DOHH2 (cell line): ENCODE data around the gene ATP8A2.

Source experiments
- H3F3A ChIP-seq: fragments of 200-600 bp; sonication (generic), shearing (Covaris generic); 2 replicates; pipeline ENCODE4 v1.6.0; 2016; ENCODE audit warnings: antibody characterized with exemption, mild to moderate bottlenecking; ENCODE audit not compliant: control insufficient read depth, insufficient read depth
- H3K27ac ChIP-seq: fragments of 200-600 bp; sonication (generic); 2 replicates; pipeline ENCODE4 v1.5.1; 2014; ENCODE audit warnings: low read depth, mild to moderate bottlenecking, low read length, moderate library complexity
- H3K27me3 ChIP-seq: fragments of 200-600 bp; sonication (generic); 2 replicates; pipeline ENCODE4 v1.6.1; 2014; ENCODE audit warnings: mild to moderate bottlenecking, low read length, mixed read lengths; ENCODE audit not compliant: control insufficient read depth
- H3K36me3 ChIP-seq: fragments of 200-600 bp; sonication (generic); 2 replicates; pipeline ENCODE4 v1.6.1; 2014; ENCODE audit warnings: mild to moderate bottlenecking, low read length, moderate library complexity, mixed read lengths; ENCODE audit not compliant: control insufficient read depth
- H3K4me1 ChIP-seq: fragments of 200-600 bp; sonication (generic); 2 replicates; pipeline ENCODE4 v1.6.1; 2014; ENCODE audit warnings: mild to moderate bottlenecking, low read length, mixed read lengths; ENCODE audit not compliant: control insufficient read depth
- H3K4me2 ChIP-seq: fragments of 200-600 bp; sonication (generic); 2 replicates; pipeline ENCODE4 v1.6.0; 2014; ENCODE audit warnings: mild to moderate bottlenecking, low read length, moderate library complexity
- H3K4me3 ChIP-seq: fragments of 200-600 bp; sonication (generic); 2 replicates; pipeline ENCODE4 v1.5.1; 2014; ENCODE audit warnings: mild to moderate bottlenecking, low read length, mixed read lengths
- H3K79me2 ChIP-seq: fragments of 200-600 bp; sonication (generic); 2 replicates; pipeline ENCODE4 v1.6.1; 2014; ENCODE audit warnings: mild to moderate bottlenecking, low read length, mixed read lengths; ENCODE audit not compliant: control insufficient read depth
- H3K9me2 ChIP-seq: fragments of 200-600 bp; sonication (generic); replicated peaks from 2 replicates; pipeline ENCODE4 v1.6.1; 2014; ENCODE audit warnings: mild to moderate bottlenecking, low read length, mixed read lengths; ENCODE audit not compliant: control insufficient read depth
- H3K9me3 ChIP-seq: fragments of 200-600 bp; sonication (generic); 2 replicates; pipeline ENCODE4 v1.6.1; 2014; ENCODE audit warnings: antibody characterized with exemption, low read length, mixed read lengths; ENCODE audit not compliant: control insufficient read depth, insufficient read depth
- H4K20me1 ChIP-seq: fragments of 200-600 bp; sonication (generic); 2 replicates; pipeline ENCODE4 v1.6.0; 2014; ENCODE audit warnings: low read depth, mild to moderate bottlenecking, antibody characterized with exemption, low read length, moderate library complexity; ENCODE audit not compliant: control insufficient read depth, insufficient read depth
- CTCF ChIP-seq: fragments of 200-600 bp; sonication (generic); IDR thresholded peaks from one replicate; pipeline ENCODE4 v1.5.1; 2014; ENCODE audit warnings: antibody characterized with exemption, mild to moderate bottlenecking, low read depth, low read length; ENCODE audit not compliant: poor library complexity, severe bottlenecking
- EZH2phosphoT487 ChIP-seq: fragments of 200-600 bp; sonication (generic); IDR thresholded peaks from 2 replicates; pipeline ENCODE4 v1.6.1; 2017; ENCODE audit warnings: borderline replicate concordance, mild to moderate bottlenecking, antibody characterized with exemption, low read length, moderate library complexity, mixed read lengths

Gene ATP8A2

GRCh38 chr13:26024558-26024957, 652.8 kb downstream of the ATP8A2 start:
- Histone ChIP-seq H3K36me3 (no peaks in the 10 kb centered on the region), H3K79me2 (no peaks in the 10 kb centered on the region), H3K4me3 (no peak overlapping the region), H3K27ac (no peak overlapping the region), H3F3A (no peaks in the 10 kb centered on the region), H3K4me2 (no peak overlapping the region), H3K9me3 (no peaks in the 10 kb centered on the region), H4K20me1 (no peaks in the 10 kb centered on the region), H3K9me2 (no peaks in the 10 kb centered on the region), H3K4me1 (no peaks in the 10 kb centered on the region), H3K27me3 (no peaks in the 10 kb centered on the region)
- TF ChIP-seq CTCF = no peak
- no peak for TF ChIP-seq EZH2phosphoT487

- no peaks in the 10 kb centered on the region for H3K4me1 ChIP-seq
- H3K4me3 ChIP-seq = no peak overlapping the region
- no peaks in the 10 kb centered on the region for H3K9me3 ChIP-seq
- H3K4me2 ChIP-seq = no peak overlapping the region
- H3K27me3 ChIP-seq = no peaks in the 10 kb centered on the region
- H3K79me2 ChIP-seq = no peaks in the 10 kb centered on the region
- no peaks in the 10 kb centered on the region for H3K36me3 ChIP-seq
- H3F3A ChIP-seq = no peaks in the 10 kb centered on the region
- no peak overlapping the region for H3K27ac ChIP-seq
- no peaks in the 10 kb centered on the region for H3K9me2 ChIP-seq
- TF ChIP-seq EZH2phosphoT487 = no peak
- TF ChIP-seq CTCF = no peak
- H4K20me1 ChIP-seq = no peaks in the 10 kb centered on the region
These were observed 653.4 kb downstream of the ATP8A2 start for GRCh38 chr13:26025196-26025595.

- Histone ChIP-seq H3K4me2 (no peak overlapping the region), H3K9me2 (no peaks in the 10 kb centered on the region), H3K27ac (no peak overlapping the region), H3K4me3 (no peak overlapping the region), H4K20me1 (no peaks in the 10 kb centered on the region), H3K36me3 (no peaks in the 10 kb centered on the region), H3K27me3 (no peaks in the 10 kb centered on the region), H3F3A (no peaks in the 10 kb centered on the region), H3K79me2 (no peaks in the 10 kb centered on the region), H3K4me1 (no peaks in the 10 kb centered on the region), H3K9me3 (no peaks in the 10 kb centered on the region; the same call in 1 of the 2 replicates)
- no peak for TF ChIP-seq EZH2phosphoT487
- no peak for TF ChIP-seq CTCF
These were observed 654.0 kb downstream of the ATP8A2 start for GRCh38 chr13:26025771-26026170.

- no peaks in the 10 kb centered on the region for H3K27me3 ChIP-seq
- H3K4me1 ChIP-seq = no peaks in the 10 kb centered on the region
- H3K27ac ChIP-seq = no peak overlapping the region
- no peaks in the 10 kb centered on the region for H3K79me2 ChIP-seq
- no peak overlapping the region for H3K4me3 ChIP-seq
- H4K20me1 ChIP-seq = no peaks in the 10 kb centered on the region
- H3K36me3 ChIP-seq = no peaks in the 10 kb centered on the region
- H3K9me2 ChIP-seq = no peaks in the 10 kb centered on the region
- H3K4me2 ChIP-seq = no peak overlapping the region
- no peaks in the 10 kb centered on the region; the same call in 1 of the 2 replicates for H3K9me3 ChIP-seq
- TF ChIP-seq CTCF (no peak), EZH2phosphoT487 (no peak)
- H3F3A ChIP-seq = no peaks in the 10 kb centered on the region
These were observed 654.4 kb downstream of the ATP8A2 start for GRCh38 chr13:26026211-26026610.
